Measurements from ENCODE around the gene NAPA.
A peak's percentile ranks its signal among the peaks of the same experiment; 100 is the strongest.

Gene NAPA

DNA sequence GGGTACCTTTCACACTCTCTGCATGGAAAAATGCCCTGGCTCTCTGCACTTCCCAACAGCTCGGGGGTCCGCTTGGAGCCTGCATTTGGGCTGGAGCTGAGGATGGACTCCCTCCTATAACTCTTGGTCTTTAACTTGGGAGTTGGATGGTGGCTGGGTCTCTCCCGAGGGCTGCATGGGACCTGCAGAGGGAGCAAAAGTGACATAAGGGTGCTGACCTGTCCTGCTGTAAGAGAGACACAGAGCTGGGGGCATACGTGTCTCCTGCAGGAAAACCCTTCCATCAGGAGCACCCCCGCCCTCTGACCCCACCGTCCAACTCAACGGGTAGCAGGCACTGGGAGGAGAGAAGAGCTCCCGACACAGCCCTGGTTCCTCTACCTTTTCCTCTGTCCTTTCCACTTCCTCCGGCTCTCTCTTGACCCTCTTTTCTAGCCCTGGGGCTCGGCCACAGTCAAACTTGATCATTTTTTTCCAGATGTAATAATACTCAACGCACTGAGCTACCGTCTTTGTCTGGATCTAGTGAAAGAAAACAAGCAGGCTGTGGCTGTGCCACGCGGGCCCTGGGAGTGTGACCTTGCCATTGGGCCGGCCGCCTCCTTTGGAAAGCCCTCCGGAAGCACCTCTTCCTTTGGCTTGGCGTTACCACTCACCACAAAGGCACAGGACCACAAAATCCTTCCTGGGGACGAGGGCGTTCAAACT, 6.8 kb upstream of the NAPA start:
- no peak for DNase-seq

- no peak for DNase-seq
These were observed 6.0 kb upstream of the NAPA start for GRCh38 chr19:47520839-47521238.

DNA sequence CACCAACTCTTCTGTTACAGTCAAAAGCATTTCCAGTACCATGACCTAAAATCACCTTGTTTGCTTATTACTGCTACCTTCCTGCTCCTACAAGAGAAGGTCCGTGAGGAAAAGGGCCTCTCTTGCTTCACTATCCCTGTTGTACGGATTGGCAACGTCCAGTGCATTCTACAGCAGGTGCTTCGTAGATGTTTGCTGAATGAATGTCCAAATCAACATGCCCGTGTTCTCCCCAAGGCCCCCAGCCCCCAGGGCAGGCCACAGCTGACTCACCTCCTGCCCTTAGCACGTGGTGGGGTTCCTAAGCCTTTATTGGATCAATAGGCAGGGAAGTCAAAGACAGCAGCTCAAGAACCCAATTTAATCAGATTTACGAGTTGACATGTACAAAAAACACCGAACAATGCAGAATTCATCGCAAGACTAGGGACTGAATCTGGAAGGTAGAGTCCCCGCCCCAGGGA, 5.5 kb upstream of the NAPA start:
- DNase-seq = no peak

- no peak for DNase-seq
These were observed 4.0 kb upstream of the NAPA start for GRCh38 chr19:47518854-47519253.

DNA sequence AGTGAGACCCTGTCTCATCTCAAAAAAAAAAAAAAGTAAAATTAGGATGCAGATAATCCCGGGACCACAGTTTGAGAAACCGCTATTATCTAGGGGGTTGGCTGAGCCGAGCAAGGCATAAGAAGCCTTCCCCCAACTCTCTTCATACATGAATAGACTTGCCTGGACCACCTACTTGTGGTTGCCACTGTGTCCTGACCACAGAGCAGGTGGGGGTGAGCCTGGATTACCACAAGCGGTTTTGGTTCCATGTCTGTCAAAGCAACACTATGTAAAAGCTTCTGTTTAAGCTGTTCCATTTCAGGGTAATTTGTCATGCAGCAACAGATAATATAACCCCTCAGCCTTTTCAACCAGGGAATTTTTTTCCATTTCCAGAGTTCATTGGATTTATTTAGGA, 3.3 kb upstream of the NAPA start:
- DNase-seq = peak; percentile 80

- no peak for DNase-seq
These were observed 553 bp downstream of the NAPA start for GRCh38 chr19:47514151-47514868.

DNA sequence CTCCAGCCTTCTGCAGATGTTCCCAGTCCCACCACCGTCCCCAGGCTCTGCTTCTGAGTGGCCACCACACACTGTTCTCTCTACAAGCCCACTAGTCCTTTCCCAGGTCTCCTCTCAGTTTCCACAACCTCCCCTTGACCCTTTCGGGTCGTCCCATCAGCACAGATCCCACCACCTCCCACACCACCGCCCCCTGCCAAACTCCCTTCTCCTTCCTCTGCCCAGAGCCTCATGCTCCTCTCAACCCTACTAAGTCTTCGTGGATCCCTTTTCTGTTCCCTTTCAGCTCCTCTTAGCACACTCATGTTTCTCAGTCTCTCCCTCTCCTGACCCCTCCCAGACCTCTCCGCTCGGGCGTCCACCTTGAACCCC, 1.9 kb downstream of the NAPA start:
- no peak for DNase-seq

GRCh38 chr19:47512183-47512947, 2.5 kb downstream of the NAPA start:
- DNase-seq = peak; percentile 70

GRCh38 chr19:47511681-47512080, 3.2 kb downstream of the NAPA start:
- no peak for DNase-seq

GRCh38 chr19:47511128-47511517, 3.7 kb downstream of the NAPA start:
- no peak for DNase-seq

- DNase-seq = no peak
These were observed 4.2 kb downstream of the NAPA start for GRCh38 chr19:47510516-47511127.

GRCh38 chr19:47509973-47510372, 4.9 kb downstream of the NAPA start:
- no peak for DNase-seq

- no peak for DNase-seq
These were observed 5.6 kb downstream of the NAPA start for GRCh38 chr19:47509170-47509847.

- no peak for DNase-seq
These were observed 6.1 kb downstream of the NAPA start for GRCh38 chr19:47508721-47509120.

DNA sequence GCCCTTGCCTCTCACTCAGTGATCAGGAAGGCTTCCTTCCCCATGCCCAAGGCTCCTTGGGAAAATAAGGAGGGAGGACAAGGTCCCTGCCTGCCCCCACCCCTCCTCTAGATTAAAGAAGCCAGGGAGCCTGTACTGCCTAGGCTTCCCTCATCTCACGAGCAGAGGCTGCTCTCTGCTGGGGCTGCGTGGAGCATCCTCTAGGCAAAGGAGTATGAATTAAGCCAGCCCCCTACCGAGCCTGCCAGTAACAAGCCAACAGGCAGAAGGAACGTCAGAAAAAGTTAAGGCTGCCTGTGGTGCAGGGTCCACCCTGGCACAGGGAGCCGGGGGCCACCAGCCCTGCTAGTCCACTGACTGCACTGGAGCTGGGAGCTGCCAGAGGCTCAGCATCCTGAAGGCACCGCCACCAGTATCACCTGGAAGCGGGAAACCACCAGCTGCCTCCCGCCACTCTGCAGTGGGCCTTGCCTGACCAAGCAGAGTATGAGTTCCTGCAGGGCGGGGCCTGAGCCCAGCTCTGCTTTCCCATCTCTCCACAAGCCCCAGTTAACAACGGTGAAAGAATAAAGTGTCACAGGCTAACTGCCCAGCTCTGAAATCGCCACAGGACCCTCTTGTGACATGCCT, 6.8 kb downstream of the NAPA start:
- no peak for DNase-seq

- DNase-seq = no peak
These were observed 7.9 kb downstream of the NAPA start for GRCh38 chr19:47507012-47507411.

DNA sequence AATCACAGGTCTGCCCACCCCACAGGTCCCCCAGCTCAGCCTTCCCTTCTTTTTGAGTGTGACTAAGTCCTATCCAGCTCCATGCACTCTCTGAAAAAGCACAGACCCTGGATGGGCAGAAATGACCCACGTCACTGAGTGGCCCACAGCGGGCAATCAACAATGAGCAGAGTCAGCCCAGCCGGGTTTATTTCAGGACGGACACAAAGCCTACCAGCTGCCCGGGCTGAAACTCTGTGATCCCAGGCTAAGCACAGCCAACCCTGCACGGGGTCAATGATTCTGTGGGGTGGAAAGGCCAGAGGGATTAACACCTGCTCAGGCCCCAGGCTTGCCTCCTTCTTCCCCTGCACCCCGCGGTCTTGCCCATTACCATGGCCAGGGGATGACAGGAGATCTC, 8.4 kb downstream of the NAPA start:
- no peak for DNase-seq

GRCh38 chr19:47505506-47505905, 9.4 kb downstream of the NAPA start:
- DNase-seq = no peak

DNA sequence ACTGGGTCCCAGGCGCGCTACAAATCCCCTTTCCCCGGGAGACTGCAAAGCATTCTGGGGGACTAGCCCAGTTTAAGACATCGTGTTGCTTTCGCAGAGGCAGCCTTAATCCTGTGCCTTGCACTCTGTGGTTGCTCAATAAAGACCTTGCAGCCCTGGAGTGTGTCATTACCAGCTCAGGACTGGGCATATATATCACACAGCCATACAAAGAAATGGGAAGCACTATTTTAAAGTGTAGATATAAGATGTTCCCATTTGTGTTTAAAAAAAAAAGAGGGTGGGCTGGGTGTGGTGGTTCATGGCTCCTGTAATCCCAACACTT, 11.1 kb downstream of the NAPA start:
- DNase-seq = no peak

GRCh38 chr19:47503130-47503825, 11.6 kb downstream of the NAPA start:
- DNase-seq = no peak

DNA sequence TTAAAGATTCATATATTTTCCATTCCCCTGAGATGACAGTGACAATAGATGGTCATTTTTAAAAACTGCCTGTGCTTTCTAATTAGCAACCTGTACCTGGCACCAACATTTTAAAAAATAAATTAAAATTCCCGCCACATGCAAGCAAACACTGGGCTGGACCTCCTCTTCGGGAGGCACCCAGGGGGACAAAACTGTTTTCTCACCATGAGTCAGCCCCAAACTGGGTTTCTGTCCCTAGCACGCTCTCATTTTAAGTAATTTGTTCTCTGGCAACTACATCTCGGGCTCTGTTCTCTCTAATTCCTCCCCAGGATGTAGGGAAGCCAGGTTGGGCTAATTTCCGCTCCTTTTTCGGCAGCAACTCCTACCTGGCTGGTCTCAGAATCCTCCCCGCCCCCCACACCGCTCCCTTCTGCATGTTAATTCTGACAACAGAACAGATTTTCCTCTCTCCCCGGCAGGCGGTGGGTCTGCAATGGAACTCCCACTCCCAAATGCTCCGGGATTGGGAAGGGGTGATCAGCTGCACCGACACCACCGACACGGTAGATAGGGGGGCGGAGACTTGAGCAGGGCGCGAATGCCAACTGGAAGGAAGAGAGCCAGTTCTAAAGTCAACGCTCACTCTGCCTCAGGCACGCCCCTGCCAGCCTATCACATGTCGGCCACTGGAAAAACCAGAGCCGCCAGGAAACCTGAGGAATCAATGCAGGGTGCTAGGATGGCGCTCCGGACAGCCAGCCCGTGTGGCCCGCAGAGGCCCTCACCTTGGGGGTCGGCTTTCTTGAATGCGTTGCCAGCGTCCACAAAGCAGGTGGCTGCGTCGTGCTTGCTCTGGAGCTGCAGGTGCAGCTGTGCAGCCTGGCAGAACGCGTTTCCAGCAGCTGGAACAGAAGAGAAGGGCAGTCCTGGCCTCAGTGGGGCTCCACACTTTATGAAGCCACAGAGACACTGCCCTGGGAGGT, 14.7 kb downstream of the NAPA start:
- no peak for DNase-seq
